Panc1 (cell line): ENCODE data around the gene GUCY1A2. TPM values are rescaled to one million over a fixed set of nuclear protein-coding genes. Genes with fewer than 3 reads are reported as not detected.

Experiments
- ATAC-seq: fragments of 200-7000 bp; cut with Tn5 transposase; 2 replicates; pipeline ENCODE4 v1.9.1; 2020; ENCODE audit warnings: mild to moderate bottlenecking, moderate library complexity
- BruUV-seq: library from RNA; stranded (reverse); fragments of 400-500 nt; replicated peaks from 2 replicates; lab custom pipeline; 2021; lab: Mats Ljungman, UMichigan
- CTCF ChIA-PET: fragments of 300-600 bp; sonication (Branson Sonifier 250); formaldehyde crosslinking; loops from one replicate; lab custom pipeline; 2022; ENCODE audit warnings: antibody characterized with exemption; lab: Charles Lee
- POLR2A ChIA-PET: fragments of 300-600 bp; sonication (Branson Sonifier 250); formaldehyde crosslinking; loops from one replicate; lab custom pipeline; 2022; ENCODE audit warnings: antibody characterized with exemption; lab: Charles Lee
- DNase-seq: peaks from one replicate; pipeline ENCODE4 v3.0.0-alpha.2; 2010; ENCODE audit warnings: low read depth, low spot score
- H3K27ac ChIP-seq: 2 replicates; pipeline ENCODE4 v1.5.1; 2011; ENCODE audit warnings: mild to moderate bottlenecking, low read length, inconsistent platforms
- H3K27me3 ChIP-seq: fragments of 200-500 bp; sonication (Bioruptor generic); 2 replicates; pipeline ENCODE4 v1.6.0; 2014; ENCODE audit warnings: low read length, inconsistent platforms; ENCODE audit not compliant: control insufficient read depth, insufficient read depth
- H3K36me3 ChIP-seq: fragments of 200-500 bp; sonication (Bioruptor generic); 2 replicates; pipeline ENCODE4 v1.5.1; 2014; ENCODE audit warnings: inconsistent platforms, mild to moderate bottlenecking, low read length, moderate library complexity; ENCODE audit not compliant: control insufficient read depth, insufficient read depth
- H3K4me1 ChIP-seq: 2 replicates; pipeline ENCODE4 v1.5.1; 2011; ENCODE audit warnings: inconsistent platforms, mild to moderate bottlenecking, low read length, moderate library complexity; ENCODE audit not compliant: control insufficient read depth, insufficient read depth
- H3K4me3 ChIP-seq, 2 experiments: 2 replicates each; pipeline ENCODE4 v1.5.1; 2011 to 2012; ENCODE audit warnings: low read depth in 2 of 2, low read length in 2 of 2, mild to moderate bottlenecking in 2 of 2, inconsistent platforms in 1 of 2, moderate library complexity in 1 of 2
- H3K9me3 ChIP-seq: fragments of 200-500 bp; sonication (Bioruptor generic); 2 replicates; pipeline ENCODE4 v1.5.1; 2014; ENCODE audit warnings: low read depth, mild to moderate bottlenecking, inconsistent platforms, low read length, moderate library complexity; ENCODE audit not compliant: control insufficient read depth, insufficient read depth
- CTCF ChIP-seq: fragments of 450-650 bp; IDR thresholded peaks from 2 replicates; pipeline ENCODE4 v1.5.1; 2017; ENCODE audit warnings: mild to moderate bottlenecking
- POLR2AphosphoS5 ChIP-seq: IDR thresholded peaks from 2 replicates; pipeline ENCODE4 v1.6.1; 2012; ENCODE audit warnings: mild to moderate bottlenecking, low read depth, low read length, moderate library complexity
- REST ChIP-seq, 2 experiments: IDR thresholded peaks; 2 replicates each; pipeline ENCODE4 v1.6.1; 2011 to 2012; ENCODE audit warnings: low read depth in 2 of 2, control low read depth in 1 of 2, low read length in 1 of 2, mild to moderate bottlenecking in 1 of 2, moderate library complexity in 1 of 2; ENCODE audit not compliant: insufficient read depth in 1 of 2
- SIN3A ChIP-seq: IDR thresholded peaks from 2 replicates; pipeline ENCODE4 v1.6.1; 2012; ENCODE audit warnings: low read depth, mild to moderate bottlenecking, low read length, moderate library complexity, borderline replicate concordance; ENCODE audit not compliant: insufficient read depth
- TCF7L2 ChIP-seq: IDR thresholded peaks from 2 replicates; pipeline ENCODE4 v1.6.1; 2011; ENCODE audit warnings: mild to moderate bottlenecking, low read depth, low read length, inconsistent platforms
- in situ Hi-C: cut with HindIII; loops from 2 replicates; pipeline ENCODE4 v1.10.0; 2016; ENCODE audit warnings: low sequenced_read_pairs, low pct_unique_long_range_greater_than_20kb
- intact Hi-C: fragments of 100-400 bp; cut with micrococcal nuclease; formaldehyde crosslinking; loops from one replicate; pipeline ENCODE4 v1.10.0; 2022; ENCODE audit not compliant: unreplicated experiment
- total RNA-seq: library from RNA; stranded (reverse); gene quantifications from one replicate; pipeline ENCODE4 v1.2.1, GENCODE V29; 2021; ENCODE audit not compliant: unreplicated experiment

GUCY1A2 gene
- total RNA-seq, 1 experiment from 2014 or later: 1.9 TPM

GRCh38 chr11:106939157-106939556 is 79.1 kb downstream of the GUCY1A2 start:
- no peak for DNase-seq
- Histone ChIP-seq H3K27ac (no peak overlapping the region), H3K27me3 (no peaks in the 10 kb centered on the region), H3K9me3 (no peaks in the 10 kb centered on the region), H3K36me3 (no peaks in the 10 kb centered on the region), H3K4me1 (no peaks in the 10 kb centered on the region), H3K4me3 (no peak overlapping the region)
- in situ Hi-C loops (no loop called here), intact Hi-C loops (no loop called here)
- ChIA-PET CTCF (no interaction called here), POLR2A (no interaction called here)
- BruUV-seq: no TSS peak
- no peak for TF ChIP-seq TCF7L2
- no peak for TF ChIP-seq REST (IDR thresholded peaks at IDR 0.05; ENCODE audit: insufficient read depth in 1 of 2, low read depth in 2 of 2, low read length in 1 of 2)
- no peak for TF ChIP-seq CTCF
- no peak for TF ChIP-seq POLR2AphosphoS5
- no peak for TF ChIP-seq SIN3A
- ATAC-seq: no peak

GRCh38 chr11:106937111-106937510 is 81.2 kb downstream of the GUCY1A2 start:
- Histone ChIP-seq H3K9me3 (no peaks in the 10 kb centered on the region), H3K36me3 (no peaks in the 10 kb centered on the region), H3K4me1 (no peaks in the 10 kb centered on the region), H3K4me3 (no peak overlapping the region), H3K27ac (no peak overlapping the region), H3K27me3 (no peaks in the 10 kb centered on the region)
- intact Hi-C loops (no loop called here), in situ Hi-C loops (no loop called here)
- DNase-seq (no peak), ATAC-seq (no peak)
- CTCF ChIA-PET: no interaction called here
- POLR2A ChIA-PET: no interaction called here
- BruUV-seq: no TSS peak
- TF ChIP-seq REST (IDR thresholded peaks at IDR 0.05; ENCODE audit: insufficient read depth in 1 of 2, low read depth in 2 of 2, low read length in 1 of 2): no peak
- TF ChIP-seq TCF7L2: no peak
- no peak for TF ChIP-seq SIN3A
- no peak for TF ChIP-seq CTCF
- no peak for TF ChIP-seq POLR2AphosphoS5
